Endothelial cell of umbilical vein (primary cell): ENCODE data around the gene A1BG.
"Not testable (repeated sequence)": the region's sequence is repeated elsewhere in the genome, so short reads cannot be mapped to it uniquely, and the experiment has no call there.

ENCODE experiments used
- CTCF ChIP-seq, 2 donors: IDR thresholded peaks; 1 replicate in 1 of 2; 2 replicates in 1 of 2; pipeline ENCODE4 v1.5.1; 2011; ENCODE audit warnings: low read length in 2 of 2, mild to moderate bottlenecking in 2 of 2, moderate library complexity in 2 of 2, control low read depth in 1 of 2, inconsistent platforms in 1 of 2, low read depth in 1 of 2; ENCODE audit not compliant: insufficient read depth in 1 of 2; ENCODE audit errors: extremely low read depth in 1 of 2
- EZH2 ChIP-seq: IDR thresholded peaks from 2 replicates; pipeline ENCODE4 v1.6.1; 2012; ENCODE audit warnings: borderline replicate concordance, low read depth, mild to moderate bottlenecking, moderate library complexity, low read length, inconsistent platforms; ENCODE audit not compliant: severe bottlenecking
- JUN ChIP-seq: IDR thresholded peaks from 2 replicates; pipeline ENCODE4 v1.6.1; 2011; ENCODE audit warnings: borderline replicate concordance, low read depth; ENCODE audit not compliant: insufficient read length, insufficient read depth
- MAX ChIP-seq: IDR thresholded peaks from 2 replicates; pipeline ENCODE4 v1.6.1; 2011; ENCODE audit not compliant: insufficient read depth, insufficient read length
- MYC ChIP-seq: IDR thresholded peaks from one replicate; pipeline ENCODE4 v1.6.1; 2011; ENCODE audit warnings: mild to moderate bottlenecking, low read depth, low read length
- POLR2A ChIP-seq: IDR thresholded peaks from 2 replicates; pipeline ENCODE4 v1.6.1; 2012; ENCODE audit warnings: low read depth, mild to moderate bottlenecking, control low read depth, low read length
- POLR2AphosphoS5 ChIP-seq: IDR thresholded peaks from 2 replicates; pipeline ENCODE4 v1.6.1; 2012; ENCODE audit warnings: low read depth, mild to moderate bottlenecking, control low read depth, low read length, moderate library complexity; ENCODE audit not compliant: insufficient read depth

GRCh38 chr19:58310685-58311084 lies 42.6 kb downstream of the A1BG start:
- peak; percentile 15 to 33 for TF ChIP-seq CTCF (IDR thresholded peaks at IDR 0.05; ENCODE audit: extremely low read depth in 1 of 2, insufficient read depth in 1 of 2, low read depth in 1 of 2, low read length in 2 of 2)
- not testable (repeated sequence) for TF ChIP-seq POLR2AphosphoS5, EZH2, MYC, JUN, MAX, POLR2A
